HepG2 (cell line): Measurements from ENCODE around the gene SMCO4. TPM values are rescaled to one million over a fixed set of nuclear protein-coding genes. Genes with fewer than 3 reads are reported as not detected.
A peak's percentile ranks its signal among the peaks of the same experiment; 100 is the strongest.

ENCODE experiments used
- ATAC-seq: fragments of 200-7000 bp; cut with Tn5 transposase; 3 replicates; pipeline ENCODE4 v1.9.1; 2020; ENCODE audit warnings: mild to moderate bottlenecking, moderate library complexity
- BruUV-seq: library from RNA; stranded (reverse); fragments of 400-500 nt; replicated peaks from 2 replicates; lab custom pipeline; 2021; lab: Mats Ljungman, UMichigan
- CTCF ChIA-PET: fragments of 300-600 bp; formaldehyde crosslinking; extraction: SDS; loops from one replicate; lab custom pipeline; 2021; ENCODE audit warnings: low total read pairs, inconsistent platforms, low intra/inter-chr PET ratio; lab: Yijun Ruan, JAX
- POLR2A ChIA-PET: fragments of 350-600 bp; sonication (Branson Sonifier 250); formaldehyde crosslinking; loops from one replicate; lab custom pipeline; 2020; ENCODE audit warnings: antibody characterized with exemption, inconsistent platforms; lab: Yijun Ruan, JAX
- DNase-seq: peaks from one replicate; pipeline ENCODE4 v3.0.0-alpha.2; 2015; ENCODE audit warnings: low spot score
- FAIRE-seq: peaks from 3 replicates; lab custom pipeline; 2011; peaks lifted over from hg19 to GRCh38; lab: Jason Lieb, UNC
- H2AFZ ChIP-seq: one replicate; pipeline ENCODE4 v1.6.1; 2011; ENCODE audit warnings: low read length, inconsistent platforms
- H3K27ac ChIP-seq: fragments of 300-600 bp; 3 replicates; pipeline ENCODE4 v1.8.0; 2011; ENCODE audit warnings: mixed run types, mild to moderate bottlenecking, mixed read lengths, low read length, inconsistent platforms; ENCODE audit not compliant: insufficient read depth; ENCODE audit errors: extremely low read length
- H3K27me3 ChIP-seq, 2 experiments: fragments of 200-600 bp in 1 of 2; 2 replicates in 1 of 2; 3 replicates in 1 of 2; pipeline versions ENCODE4 v1.6.0 to v1.8.0; 2011; ENCODE audit warnings: low read length in 2 of 2, mild to moderate bottlenecking in 2 of 2, moderate library complexity in 2 of 2, inconsistent platforms in 1 of 2; ENCODE audit not compliant: insufficient read depth in 2 of 2, control insufficient read depth in 1 of 2
- H3K36me3 ChIP-seq, 2 experiments: fragments of 200-600 bp in 1 of 2; replicated peaks in 1 of 2; 2 replicates in 1 of 2; 3 replicates in 1 of 2; pipeline versions ENCODE4 v1.5.1 to v1.8.0; 2011; ENCODE audit warnings: low read length in 2 of 2, inconsistent platforms in 1 of 2; ENCODE audit not compliant: insufficient read depth in 2 of 2, control insufficient read depth in 1 of 2
- H3K4me1 ChIP-seq: 2 replicates; pipeline ENCODE4 v1.5.1; 2012; ENCODE audit warnings: low read length, inconsistent platforms; ENCODE audit not compliant: insufficient read depth
- H3K4me2 ChIP-seq: 2 replicates; pipeline ENCODE4 v1.6.0; 2011; ENCODE audit warnings: low read depth, low read length, inconsistent platforms
- H3K4me3 ChIP-seq, 3 experiments: fragments of 200-600 bp in 1 of 3; sonication (generic), shearing (Covaris generic) in 1 of 3; replicated peaks in 1 of 3; 2 replicates each; pipeline ENCODE4 v1.5.1; 2011 to 2016; ENCODE audit warnings: low read length in 3 of 3, inconsistent platforms in 2 of 3, low read depth in 2 of 3, mild to moderate bottlenecking in 2 of 3, control low read depth in 1 of 3, mixed read lengths in 1 of 3; ENCODE audit not compliant: insufficient read depth in 1 of 3
- H3K79me2 ChIP-seq: one replicate; pipeline ENCODE4 v1.6.1; 2011; ENCODE audit warnings: low read length, inconsistent platforms; ENCODE audit not compliant: insufficient read depth
- H3K9ac ChIP-seq: 2 replicates; pipeline ENCODE4 v1.6.0; 2011; ENCODE audit warnings: mild to moderate bottlenecking, low read depth, low read length, inconsistent platforms; ENCODE audit not compliant: insufficient read depth
- H3K9me3 ChIP-seq: 2 replicates; pipeline ENCODE4 v1.5.1; 2012; ENCODE audit warnings: mild to moderate bottlenecking, low read length
- H4K20me1 ChIP-seq: 2 replicates; pipeline ENCODE4 v1.6.0; 2011; ENCODE audit warnings: inconsistent platforms, mild to moderate bottlenecking, low read length, moderate library complexity; ENCODE audit not compliant: insufficient read depth
- CCDC6 ChIP-seq: sonication (generic); formaldehyde crosslinking; IDR thresholded peaks from 2 replicates; pipeline ENCODE4 v1.8.1; 2022; ENCODE audit warnings: mild to moderate bottlenecking, missing genetic modification reagents, moderate library complexity
- DNMT3B ChIP-seq: conservative IDR thresholded peaks from 2 replicates; pipeline ENCODE4 v1.6.1; 2016; ENCODE audit warnings: missing biosample characterization, control low read depth
- ELF4 ChIP-seq: sonication (generic); formaldehyde crosslinking; IDR thresholded peaks from 2 replicates; pipeline ENCODE4 v1.5.0; 2020; ENCODE audit warnings: missing genetic modification reagents, mild to moderate bottlenecking, moderate library complexity, borderline replicate concordance
- HNRNPL ChIP-seq: fragments of 200-400 bp; formaldehyde crosslinking; IDR thresholded peaks from 2 replicates; pipeline ENCODE4 v1.6.1; 2017; ENCODE audit warnings: mild to moderate bottlenecking, low read depth, low read length
- MBNL3 ChIP-seq: fragments of 250-450 bp; sonication (Bioruptor Pico); conservative IDR thresholded peaks from 2 replicates; pipeline ENCODE4 v1.8.0; 2022; ENCODE audit warnings: mild to moderate bottlenecking, inconsistent platforms
- STAG1 ChIP-seq: sonication (generic); formaldehyde crosslinking; IDR thresholded peaks from 2 replicates; pipeline ENCODE4 v1.4.0; 2020; ENCODE audit warnings: missing genetic modification reagents
- ZNF598 ChIP-seq: sonication (generic); formaldehyde crosslinking; IDR thresholded peaks from 2 replicates; pipeline ENCODE4 v1.5.1; 2020; ENCODE audit warnings: mild to moderate bottlenecking, missing genetic modification reagents, borderline replicate concordance
- ZNF652 ChIP-seq: IDR thresholded peaks from 2 replicates; pipeline ENCODE4 v1.6.1; 2016; ENCODE audit warnings: low read depth, borderline replicate concordance
- ZNF713 ChIP-seq: sonication (generic); formaldehyde crosslinking; IDR thresholded peaks from 2 replicates; pipeline ENCODE4 v1.4.0; 2020; ENCODE audit warnings: mild to moderate bottlenecking, missing genetic modification reagents
- ZSCAN21 ChIP-seq: sonication (generic); formaldehyde crosslinking; IDR thresholded peaks from 2 replicates; pipeline ENCODE4 v1.8.0; 2022; ENCODE audit warnings: mild to moderate bottlenecking, missing genetic modification reagents, moderate library complexity, borderline replicate concordance
- WGBS: methylation state at CpG from one replicate; pipeline ENCODE4 v1.1.6; 2017; ENCODE audit warnings: low lambda C conversion rate; 5-methylcytosine and 5-hydroxymethylcytosine counted together
- in situ Hi-C: cut with HindIII; loops from 2 replicates; pipeline ENCODE4 v1.10.0; 2017; ENCODE audit warnings: low pct_unique_long_range_greater_than_20kb; ENCODE audit not compliant: extremely low pct_ligation_motif_present
- intact Hi-C: fragments of 100-400 bp; cut with micrococcal nuclease; formaldehyde crosslinking; loops from one replicate; pipeline ENCODE4 v1.10.0; 2022; ENCODE audit not compliant: unreplicated experiment
- polyA plus RNA-seq, 8 experiments: library from polyadenylated mRNA; depleted of rRNA in 3 of 8; stranded (reverse) in 7 of 8; unstranded in 1 of 8; fragments of >200 nt; fragmentation: Illumina TruSeq in 4 of 8; extraction: Trizol in 4 of 8; gene quantifications; 2 replicates each; pipeline versions ENCODE4 v1.2.1 to v1.2.3, GENCODE V29; 2011 to 2016; ENCODE audit warnings: low read depth in 4 of 8, missing spikeins in 1 of 8, mixed read lengths in 1 of 8; ENCODE audit not compliant: insufficient read depth in 1 of 8
- total RNA-seq, 5 experiments: library from RNA; depleted of rRNA; stranded (reverse); fragments of >200 nt; fragmentation: Illumina TruSeq; extraction: Trizol; gene quantifications; 2 replicates each; pipeline ENCODE4 v1.2.3, GENCODE V29; 2016; ENCODE audit warnings: low read depth in 1 of 5
- TF ChIP-seq, protein P1 (sequence below): sonication (generic); formaldehyde crosslinking; IDR thresholded peaks from 2 replicates; pipeline ENCODE4 v1.5.1; 2020; ENCODE audit warnings: mild to moderate bottlenecking, missing genetic modification reagents, moderate library complexity
- TF ChIP-seq, protein P2 (sequence below): sonication (generic); formaldehyde crosslinking; IDR thresholded peaks from 2 replicates; pipeline ENCODE4 v1.8.1; 2023; ENCODE audit warnings: mild to moderate bottlenecking, missing genetic modification reagents

Gene SMCO4
- total and polyA plus RNA-seq, 2 of the 13 experiments (the other 11 are each of a cell fraction or from before 2014, with no cell fraction given), result 10.6 to 28.5 TPM

DNA sequence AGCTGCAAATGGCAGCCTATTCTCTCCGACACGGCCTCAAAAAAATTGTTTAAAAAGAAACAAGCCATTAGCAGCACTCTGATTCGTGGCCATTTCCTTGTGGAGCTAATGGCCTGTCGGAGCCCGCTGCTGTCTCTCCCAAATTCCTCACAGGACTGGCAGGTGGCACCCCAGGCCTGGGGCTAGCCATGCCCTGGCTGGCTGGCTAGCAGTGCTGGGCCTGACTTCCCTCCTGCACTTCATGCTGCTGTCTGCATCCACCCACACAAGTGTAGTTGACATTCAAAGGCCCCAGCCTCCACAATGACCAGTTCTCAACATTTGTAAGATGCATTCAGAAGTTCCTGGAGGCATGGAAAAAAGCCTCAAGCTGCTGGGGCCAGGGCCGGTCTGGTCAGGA is 61.5 kb downstream of the SMCO4 start:
- FAIRE-seq (no peak), ATAC-seq (no peak; the same call in 2 of the 3 replicates), DNase-seq (no peak)
- ChIA-PET POLR2A (no interaction called here), CTCF (no interaction called here)
- in situ Hi-C loops (no loop called here), intact Hi-C loops (no loop called here)
- peaks cover 11% of the 10 kb centered on the region for H3K4me1 ChIP-seq
- no peak overlapping the region for H3K27ac ChIP-seq
- H3K9me3 ChIP-seq, result no peaks in the 10 kb centered on the region
- H2AFZ ChIP-seq, result no peak overlapping the region
- H3K4me2 ChIP-seq, result no peak overlapping the region
- no peaks in the 10 kb centered on the region for H3K79me2 ChIP-seq
- peaks cover 0 to 4% of the 10 kb centered on the region in 2 experiments; a peak in 3 of 5 replicates for H3K36me3 ChIP-seq
- no TSS peak for BruUV-seq
- no peak for TF ChIP-seq ZNF652 (CRISPR knock-in tag)
- TF ChIP-seq, protein P1, sequence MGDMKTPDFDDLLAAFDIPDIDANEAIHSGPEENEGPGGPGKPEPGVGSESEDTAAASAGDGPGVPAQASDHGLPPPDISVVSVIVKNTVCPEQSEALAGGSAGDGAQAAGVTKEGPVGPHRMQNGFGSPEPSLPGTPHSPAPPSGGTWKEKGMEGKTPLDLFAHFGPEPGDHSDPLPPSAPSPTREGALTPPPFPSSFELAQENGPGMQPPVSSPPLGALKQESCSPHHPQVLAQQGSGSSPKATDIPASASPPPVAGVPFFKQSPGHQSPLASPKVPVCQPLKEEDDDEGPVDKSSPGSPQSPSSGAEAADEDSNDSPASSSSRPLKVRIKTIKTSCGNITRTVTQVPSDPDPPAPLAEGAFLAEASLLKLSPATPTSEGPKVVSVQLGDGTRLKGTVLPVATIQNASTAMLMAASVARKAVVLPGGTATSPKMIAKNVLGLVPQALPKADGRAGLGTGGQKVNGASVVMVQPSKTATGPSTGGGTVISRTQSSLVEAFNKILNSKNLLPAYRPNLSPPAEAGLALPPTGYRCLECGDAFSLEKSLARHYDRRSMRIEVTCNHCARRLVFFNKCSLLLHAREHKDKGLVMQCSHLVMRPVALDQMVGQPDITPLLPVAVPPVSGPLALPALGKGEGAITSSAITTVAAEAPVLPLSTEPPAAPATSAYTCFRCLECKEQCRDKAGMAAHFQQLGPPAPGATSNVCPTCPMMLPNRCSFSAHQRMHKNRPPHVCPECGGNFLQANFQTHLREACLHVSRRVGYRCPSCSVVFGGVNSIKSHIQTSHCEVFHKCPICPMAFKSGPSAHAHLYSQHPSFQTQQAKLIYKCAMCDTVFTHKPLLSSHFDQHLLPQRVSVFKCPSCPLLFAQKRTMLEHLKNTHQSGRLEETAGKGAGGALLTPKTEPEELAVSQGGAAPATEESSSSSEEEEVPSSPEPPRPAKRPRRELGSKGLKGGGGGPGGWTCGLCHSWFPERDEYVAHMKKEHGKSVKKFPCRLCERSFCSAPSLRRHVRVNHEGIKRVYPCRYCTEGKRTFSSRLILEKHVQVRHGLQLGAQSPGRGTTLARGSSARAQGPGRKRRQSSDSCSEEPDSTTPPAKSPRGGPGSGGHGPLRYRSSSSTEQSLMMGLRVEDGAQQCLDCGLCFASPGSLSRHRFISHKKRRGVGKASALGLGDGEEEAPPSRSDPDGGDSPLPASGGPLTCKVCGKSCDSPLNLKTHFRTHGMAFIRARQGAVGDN (CRISPR knock-in tag), result 0 out of 2 replicates have a peak, but pooled peaks have one; percentile 10
- peak; percentile 42 for TF ChIP-seq STAG1 (CRISPR knock-in tag)
- H4K20me1 ChIP-seq, result peaks cover 3% of the 10 kb centered on the region; the same call in 1 of the 2 replicates
- 100% methylated on average over 3 of the region's 6 CpGs for WGBS
- H3K9ac ChIP-seq, result no peak overlapping the region
- no peaks in the 10 kb centered on the region for H3K27me3 ChIP-seq
- no peak overlapping the region for H3K4me3 ChIP-seq

DNA sequence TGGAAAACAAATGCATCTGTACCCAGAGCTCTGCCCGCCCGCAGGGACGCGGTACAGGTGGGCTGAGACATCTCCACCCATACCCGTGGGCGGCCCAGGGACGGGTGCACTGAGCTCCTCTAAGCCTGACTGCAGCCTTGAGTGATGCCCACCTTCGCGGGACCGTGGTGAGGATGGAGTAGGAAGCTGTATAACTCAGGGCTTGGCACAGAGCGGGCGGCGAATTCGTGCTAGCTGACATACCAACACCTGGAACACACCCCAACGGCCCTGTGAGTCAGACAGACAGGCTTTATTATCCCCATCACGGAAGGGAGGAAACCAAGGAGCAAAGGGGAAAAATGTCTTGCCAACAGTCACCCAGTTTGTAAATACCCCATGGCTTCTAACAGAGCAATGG is 61.9 kb downstream of the SMCO4 start:
- peaks cover 7% of the 10 kb centered on the region for H3K4me1 ChIP-seq
- ChIA-PET CTCF (no interaction called here), POLR2A (no interaction called here)
- peaks cover 3 to 4% of the 10 kb centered on the region in 2 experiments; a peak in 3 of 5 replicates for H3K36me3 ChIP-seq
- no peaks in the 10 kb centered on the region for H3K27me3 ChIP-seq
- no peak for FAIRE-seq
- H3K9me3 ChIP-seq, result no peaks in the 10 kb centered on the region
- in situ Hi-C loops, result no loop called here
- ATAC-seq, result no peak
- H3K27ac ChIP-seq, result no peak overlapping the region
- H3K4me3 ChIP-seq, result no peak overlapping the region
- intact Hi-C loops, result no loop called here
- DNase-seq, result no peak
- no peak overlapping the region for H2AFZ ChIP-seq
- no peaks in the 10 kb centered on the region for H3K79me2 ChIP-seq
- no peak overlapping the region for H3K4me2 ChIP-seq
- WGBS, result 83% methylated on average over 2 of the region's 16 CpGs
- no peak overlapping the region for H3K9ac ChIP-seq
- H4K20me1 ChIP-seq, result no peaks in the 10 kb centered on the region
- no TSS peak for BruUV-seq
- no peak for TF ChIP-seq DNMT3B (CRISPR knock-in tag)
- TF ChIP-seq, protein P2, sequence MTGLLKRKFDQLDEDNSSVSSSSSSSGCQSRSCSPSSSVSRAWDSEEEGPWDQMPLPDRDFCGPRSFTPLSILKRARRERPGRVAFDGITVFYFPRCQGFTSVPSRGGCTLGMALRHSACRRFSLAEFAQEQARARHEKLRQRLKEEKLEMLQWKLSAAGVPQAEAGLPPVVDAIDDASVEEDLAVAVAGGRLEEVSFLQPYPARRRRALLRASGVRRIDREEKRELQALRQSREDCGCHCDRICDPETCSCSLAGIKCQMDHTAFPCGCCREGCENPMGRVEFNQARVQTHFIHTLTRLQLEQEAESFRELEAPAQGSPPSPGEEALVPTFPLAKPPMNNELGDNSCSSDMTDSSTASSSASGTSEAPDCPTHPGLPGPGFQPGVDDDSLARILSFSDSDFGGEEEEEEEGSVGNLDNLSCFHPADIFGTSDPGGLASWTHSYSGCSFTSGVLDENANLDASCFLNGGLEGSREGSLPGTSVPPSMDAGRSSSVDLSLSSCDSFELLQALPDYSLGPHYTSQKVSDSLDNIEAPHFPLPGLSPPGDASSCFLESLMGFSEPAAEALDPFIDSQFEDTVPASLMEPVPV (CRISPR knock-in tag), result no peak
- no peak for TF ChIP-seq ELF4 (CRISPR knock-in tag)
- TF ChIP-seq CCDC6 (CRISPR knock-in tag), result no peak
- no peak for TF ChIP-seq HNRNPL
- no peak for TF ChIP-seq ZNF713 (CRISPR knock-in tag)
- no peak for TF ChIP-seq ZSCAN21
- TF ChIP-seq ZNF598 (CRISPR knock-in tag), result no peak
- TF ChIP-seq MBNL3 (CRISPR knock-in tag), result no peak
